SK-N-SH (cell line): ENCODE measurements around the gene HDLBP. TPM values are rescaled to one million over a fixed set of nuclear protein-coding genes. Genes with fewer than 3 reads are reported as not detected.

Experiments
- CTCF ChIA-PET: fragments of 300-600, 350-600 bp; formaldehyde crosslinking; extraction: SDS; loops from one replicate; lab custom pipeline; 2021; lab: Yijun Ruan, JAX
- POLR2A ChIA-PET: fragments of 350-600 bp; sonication (Branson Sonifier 250); formaldehyde crosslinking; extraction: SDS; loops from one replicate; lab custom pipeline; 2020; ENCODE audit warnings: antibody characterized with exemption, inconsistent platforms; lab: Yijun Ruan, JAX
- DNase-seq: peaks from one replicate; pipeline ENCODE4 v3.0.0; 2012
- H2AFZ ChIP-seq: fragments of 200-600 bp; sonication (generic); 2 replicates; pipeline ENCODE4 v1.8.1; 2016; ENCODE audit warnings: antibody characterized with exemption, mild to moderate bottlenecking, low read depth
- H3F3A ChIP-seq: fragments of 200-600 bp; sonication (generic); replicated peaks from 2 replicates; pipeline ENCODE3; 2016; ENCODE audit warnings: antibody characterized with exemption, mild to moderate bottlenecking; ENCODE audit not compliant: insufficient read depth
- H3K27ac ChIP-seq, 2 experiments: fragments of 200-500 bp in 1 of 2; fragments of 200-600 bp in 1 of 2; sonication (Bioruptor generic) in 1 of 2; sonication (generic), shearing (Covaris generic) in 1 of 2; 2 replicates each; pipeline versions ENCODE4 v1.5.1 to v1.6.1; 2014 to 2016; ENCODE audit warnings: low read depth in 2 of 2, inconsistent platforms in 1 of 2, low read length in 1 of 2, mild to moderate bottlenecking in 1 of 2, mixed read lengths in 1 of 2
- H3K27me3 ChIP-seq: fragments of 200-600 bp; sonication (generic), shearing (Covaris generic); 2 replicates; pipeline ENCODE4 v1.6.1; 2016; ENCODE audit warnings: mixed run types; ENCODE audit not compliant: insufficient read depth
- H3K36me3 ChIP-seq, 2 experiments: fragments of 200-500 bp in 1 of 2; fragments of 200-600 bp in 1 of 2; sonication (Bioruptor generic) in 1 of 2; sonication (generic) in 1 of 2; replicated peaks in 1 of 2; 2 replicates each; pipeline versions ENCODE3 to v1.5.1; 2014 to 2016; ENCODE audit warnings: low read length in 1 of 2, mild to moderate bottlenecking in 1 of 2; ENCODE audit not compliant: insufficient read depth in 2 of 2, control insufficient read depth in 1 of 2
- H3K4me1 ChIP-seq, 2 experiments: fragments of 200-500 bp in 1 of 2; fragments of 200-600 bp in 1 of 2; sonication (Bioruptor generic) in 1 of 2; sonication (generic), shearing (Covaris generic) in 1 of 2; 2 replicates each; pipeline versions ENCODE4 v1.5.1 to v1.6.1; 2014 to 2016; ENCODE audit warnings: low read depth in 1 of 2, low read length in 1 of 2, mixed run types in 1 of 2; ENCODE audit not compliant: insufficient read depth in 2 of 2, control insufficient read depth in 1 of 2
- H3K4me2 ChIP-seq: fragments of 200-600 bp; sonication (generic), shearing (Covaris generic); 2 replicates; pipeline ENCODE4 v1.6.1; 2017; ENCODE audit warnings: mixed run types
- H3K4me3 ChIP-seq, 2 experiments: fragments of 200-500 bp in 1 of 2; fragments of 200-600 bp in 1 of 2; sonication (Bioruptor generic) in 1 of 2; sonication (generic), shearing (Covaris generic) in 1 of 2; 2 replicates each; pipeline versions ENCODE4 v1.5.1 to v1.8.1; 2014 to 2016; ENCODE audit warnings: low read depth in 2 of 2, inconsistent platforms in 1 of 2, low read length in 1 of 2, mild to moderate bottlenecking in 1 of 2, mixed read lengths in 1 of 2, moderate library complexity in 1 of 2
- H3K79me2 ChIP-seq: fragments of 200-600 bp; sonication (generic); 2 replicates; pipeline ENCODE4 v1.8.1; 2017; ENCODE audit warnings: mild to moderate bottlenecking; ENCODE audit not compliant: insufficient read depth
- H3K9ac ChIP-seq: fragments of 200-600 bp; sonication (generic); 2 replicates; pipeline ENCODE4 v1.6.1; 2017; ENCODE audit warnings: mixed run types
- H3K9me2 ChIP-seq: fragments of 200-600 bp; sonication (generic); 2 replicates; pipeline ENCODE4 v1.6.1; 2017; ENCODE audit warnings: mixed run types
- H3K9me3 ChIP-seq: fragments of 200-600 bp; sonication (generic); 2 replicates; pipeline ENCODE4 v1.6.1; 2017; ENCODE audit warnings: mixed run types, mild to moderate bottlenecking, moderate library complexity
- H4K20me1 ChIP-seq: fragments of 200-600 bp; sonication (generic); 2 replicates; pipeline ENCODE4 v1.6.1; 2017; ENCODE audit warnings: mild to moderate bottlenecking, mixed run types; ENCODE audit not compliant: insufficient read depth
- EP300 ChIP-seq, 2 experiments: IDR thresholded peaks; 2 replicates each; pipeline versions ENCODE4 v1.4.0 to v1.6.1; 2012; ENCODE audit warnings: borderline replicate concordance in 1 of 2, low read depth in 1 of 2, low read length in 1 of 2
- PBX3 ChIP-seq: IDR thresholded peaks from 2 replicates; pipeline ENCODE4; 2012
- REST ChIP-seq: IDR thresholded peaks from 2 replicates; pipeline ENCODE4 v1.6.1; 2012; ENCODE audit warnings: mild to moderate bottlenecking, low read depth, low read length, moderate library complexity
- SIN3A ChIP-seq: IDR thresholded peaks from 2 replicates; pipeline ENCODE4 v1.6.1; 2012; ENCODE audit warnings: low read depth, mild to moderate bottlenecking, low read length, moderate library complexity, borderline replicate concordance
- TAF1 ChIP-seq: IDR thresholded peaks from 2 replicates; pipeline ENCODE4 v1.6.1; 2012; ENCODE audit warnings: low read depth, mild to moderate bottlenecking, low read length, moderate library complexity, borderline replicate concordance
- WGBS: methylation state at CpG from one replicate; pipeline ENCODE4 v1.1.6; 2017; ENCODE audit warnings: low lambda C conversion rate; 5-methylcytosine and 5-hydroxymethylcytosine counted together
- polyA plus RNA-seq, 3 experiments: library from polyadenylated mRNA; depleted of rRNA; stranded (reverse); fragments of >200 nt; gene quantifications; 2 replicates each; pipeline ENCODE4 v1.2.3, GENCODE V29; 2012

HDLBP gene
- polyA plus RNA-seq, 1 of the 3 experiments (the other 2 are of a cell fraction) = 263 TPM

- H3K27me3 ChIP-seq = no peaks in the 10 kb centered on the region
- no peak overlapping the region for H2AFZ ChIP-seq
- H3K27ac ChIP-seq = no peak overlapping the region
- POLR2A ChIA-PET = no interaction called here
- H3K79me2 ChIP-seq = peaks cover 83% of the 10 kb centered on the region
- H3K9me2 ChIP-seq = no peaks in the 10 kb centered on the region
- 86% methylated on average over 8 of the region's 8 CpGs for WGBS
- H3K4me1 ChIP-seq = no peaks in the 10 kb centered on the region
- H3K4me3 ChIP-seq = no peak overlapping the region
- no peak for DNase-seq
- peaks cover 78 to 81% of the 10 kb centered on the region in 2 experiments for H3K36me3 ChIP-seq
- no peak overlapping the region for H3K4me2 ChIP-seq
- no peak for TF ChIP-seq PBX3
- no peak for TF ChIP-seq REST
- peaks cover 56% of the 10 kb centered on the region for H4K20me1 ChIP-seq
- no peak overlapping the region for H3K9ac ChIP-seq
- no peaks in the 10 kb centered on the region for H3K9me3 ChIP-seq
- peaks cover 11% of the 10 kb centered on the region for H3F3A ChIP-seq
- CTCF ChIA-PET = interaction anchor here (1.1 to 1.7 kb wide), 3 partner anchors 9 to 53 kb away, joined by 3 to 8 read pairs (median 7); no protein-coding TSS in a partner anchor
Observed at GRCh38 chr2:241258505-241259280, 56.8 kb downstream of the HDLBP start.

GRCh38 chr2:241257419-241258032 lies 57.9 kb downstream of the HDLBP start:
- H3K36me3 ChIP-seq = peaks cover 81 to 83% of the 10 kb centered on the region in 2 experiments

More at GRCh38 chr2:241257419-241258032, 57.9 kb downstream of the HDLBP start:
- Histone ChIP-seq H3K27ac (no peak overlapping the region), H3K9ac (no peak overlapping the region), H2AFZ (no peak overlapping the region), H3K9me2 (no peaks in the 10 kb centered on the region), H3K79me2 (peaks cover 82% of the 10 kb centered on the region), H3K4me2 (no peak overlapping the region), H3K9me3 (no peaks in the 10 kb centered on the region), H3K4me1 (no peaks in the 10 kb centered on the region), H4K20me1 (peaks cover 56% of the 10 kb centered on the region), H3K4me3 (no peak overlapping the region), H3F3A (peaks cover 14% of the 10 kb centered on the region), H3K27me3 (no peaks in the 10 kb centered on the region)
- WGBS = 92% methylated on average over 11 of the region's 11 CpGs
- TF ChIP-seq TAF1 (no peak), EP300 (IDR thresholded peaks at IDR 0.05; ENCODE audit: borderline replicate concordance in 1 of 2, low read depth in 1 of 2, low read length in 1 of 2) (no peak), SIN3A (no peak)
- ChIA-PET CTCF (interaction anchor here (1.1 to 1.7 kb wide), 3 partner anchors 10 to 55 kb away, joined by 3 to 8 read pairs (median 7); no protein-coding TSS in a partner anchor), POLR2A (interaction anchor here (1.5 kb wide), 1 partner anchor 57 kb away, joined by 5 read pairs; no protein-coding TSS in a partner anchor)
- no peak for DNase-seq
